Upper lobe of left lung (tissue), 6 donors: ENCODE results near the gene MDN1. TPM values are rescaled to one million over a fixed set of nuclear protein-coding genes. Genes with fewer than 3 reads are reported as not detected.

Source experiments
- ATAC-seq, 2 donors: fragments of 200-7000 bp; cut with Tn5 transposase; one replicate each; pipeline ENCODE4 v1.9.1; 2022; ENCODE audit warnings: mild to moderate bottlenecking in 2 of 2, moderate library complexity in 2 of 2; ENCODE audit not compliant: low FRiP score in 2 of 2
- DNase-seq, 2 donors: peaks; one replicate each; pipeline ENCODE4 v3.0.0-alpha.2; 2019 to 2020
- H3K27ac ChIP-seq, 4 donors: fragments of 200-600 bp; sonication (generic); one replicate each; pipeline ENCODE4 v1.5.1; 2016 to 2019
- H3K27me3 ChIP-seq, 4 donors: fragments of 200-600 bp; sonication (generic); one replicate each; pipeline ENCODE4 v1.5.1; 2017 to 2019
- H3K36me3 ChIP-seq, 4 donors: fragments of 200-600 bp; sonication (generic); one replicate each; pipeline ENCODE4 v1.5.1; 2016 to 2019
- H3K4me1 ChIP-seq, 4 donors: fragments of 200-600 bp; sonication (generic); one replicate each; pipeline ENCODE4 v1.5.1; 2018 to 2019
- H3K4me3 ChIP-seq, 4 donors: fragments of 200-600 bp; sonication (generic); one replicate each; pipeline ENCODE4 v1.5.1; 2017 to 2019; ENCODE audit warnings: mild to moderate bottlenecking in 2 of 4, moderate library complexity in 1 of 4
- H3K9me3 ChIP-seq, 4 donors: fragments of 200-600 bp; sonication (generic); one replicate each; pipeline ENCODE4 v1.5.1; 2018 to 2019
- CTCF ChIP-seq, 6 experiments: fragments of 450-650 bp in 4 of 6; fragments of 200-600 bp in 2 of 6; sonication (generic) in 2 of 6; IDR thresholded peaks; one replicate each; pipeline ENCODE4 v1.5.1; 2016 to 2019; ENCODE audit warnings: antibody characterized with exemption in 6 of 6
- EP300 ChIP-seq, 4 donors: sonication (generic); formaldehyde crosslinking; IDR thresholded peaks; one replicate each; pipeline ENCODE4 v1.5.1; 2017; ENCODE audit warnings: antibody characterized with exemption in 4 of 4, control low read depth in 2 of 4
- POLR2A ChIP-seq, 4 donors: fragments of 450-650 bp; IDR thresholded peaks; one replicate each; pipeline ENCODE4 v1.5.1; 2016 to 2017; ENCODE audit warnings: antibody characterized with exemption in 4 of 4, mild to moderate bottlenecking in 2 of 4
- POLR2AphosphoS5 ChIP-seq, 2 donors: sonication (generic); formaldehyde crosslinking; IDR thresholded peaks; one replicate each; pipeline ENCODE4 v1.5.1; 2017; ENCODE audit warnings: antibody characterized with exemption in 2 of 2
- WGBS, 2 donors: methylation state at CpG; one replicate each; pipeline ENCODE4 v1.1.5; 2017 to 2018; 5-methylcytosine and 5-hydroxymethylcytosine counted together
- total RNA-seq, 6 donors: library from RNA; depleted of rRNA in 4 of 6; stranded (reverse); fragments of >200 nt in 4 of 6; gene quantifications; one replicate each; pipeline versions ENCODE4 v1.1.0 to v1.2.1, GENCODE V29; 2016 to 2021
- donor health status: DM: no; HTN: no; CAD: no; lungs with moderate emphysema.
- donor health status: DM: no; HTN: yes; CAD: no; lungs with severe emphysema.

MDN1 gene
- total RNA-seq, 6 donors from 2014 or later = 23.4 to 44.1 (median 29.6) TPM

- no peak for ATAC-seq
Observed at GRCh38 chr6:89803271-89803670, 16.3 kb downstream of the MDN1 start.

GRCh38 chr6:89799756-89800155 lies 19.8 kb downstream of the MDN1 start:
- DNase-seq (no peak), ATAC-seq (no peak)
- no peaks in the 10 kb centered on the region for H3K9me3 ChIP-seq
- TF ChIP-seq EP300 (IDR thresholded peaks at IDR 0.05) (no peak), CTCF (IDR thresholded peaks at IDR 0.05) (no peak), POLR2A (IDR thresholded peaks at IDR 0.05) (no peak), POLR2AphosphoS5 (IDR thresholded peaks at IDR 0.05) (no peak)
- no peak overlapping the region for H3K4me3 ChIP-seq
- H3K27ac ChIP-seq = no peak overlapping the region
- H3K27me3 ChIP-seq = no peaks in the 10 kb centered on the region
- H3K36me3 ChIP-seq = peaks cover 0 to 49% (median 13%) of the 10 kb centered on the region in 4 donors
- H3K4me1 ChIP-seq = no peaks in the 10 kb centered on the region
- WGBS, 2 donors = 80 to 86% methylated on average over 2 of the region's 2 CpGs

More at GRCh38 chr6:89803271-89803670, 16.3 kb downstream of the MDN1 start:
- Histone ChIP-seq H3K4me3 (no peak overlapping the region), H3K4me1 (no peaks in the 10 kb centered on the region), H3K27me3 (no peaks in the 10 kb centered on the region), H3K27ac (no peak overlapping the region), H3K9me3 (no peaks in the 10 kb centered on the region), H3K36me3 (peaks cover 0 to 36% (median 11%) of the 10 kb centered on the region in 4 donors)
- no peak for DNase-seq
- TF ChIP-seq EP300 (IDR thresholded peaks at IDR 0.05) = no peak
- TF ChIP-seq POLR2AphosphoS5 (IDR thresholded peaks at IDR 0.05) = no peak
- TF ChIP-seq POLR2A (IDR thresholded peaks at IDR 0.05) = no peak
- TF ChIP-seq CTCF (IDR thresholded peaks at IDR 0.05) = no peak
- 96% methylated on average over 10 of the region's 10 CpGs for WGBS, 2 donors

- H3K4me3 ChIP-seq = no peak overlapping the region
- TF ChIP-seq EP300 (IDR thresholded peaks at IDR 0.05) (no peak), POLR2A (IDR thresholded peaks at IDR 0.05) (no peak), POLR2AphosphoS5 (IDR thresholded peaks at IDR 0.05) (no peak), CTCF (IDR thresholded peaks at IDR 0.05) (no peak)
- H3K36me3 ChIP-seq = peaks cover 0 to 55% (median 14%) of the 10 kb centered on the region in 4 donors
- 96 to 97% methylated on average over 8 of the region's 8 CpGs for WGBS, 2 donors
- H3K4me1 ChIP-seq = no peaks in the 10 kb centered on the region
- H3K27ac ChIP-seq = no peak overlapping the region
- DNase-seq (peak in 1 of 2 donors; percentile 25), ATAC-seq (no peak)
- H3K9me3 ChIP-seq = no peaks in the 10 kb centered on the region
- no peaks in the 10 kb centered on the region for H3K27me3 ChIP-seq
Observed at GRCh38 chr6:89799096-89799495, 20.5 kb downstream of the MDN1 start.

- ATAC-seq = peak in 1 of 2 donors; percentile 76
- 82 to 88% methylated on average over 7 of the region's 7 CpGs for WGBS, 2 donors
- peaks cover 0 to 66% (median 20%) of the 10 kb centered on the region in 4 donors for H3K36me3 ChIP-seq
Observed at GRCh38 chr6:89797317-89797716, 22.3 kb downstream of the MDN1 start.

More at GRCh38 chr6:89797317-89797716, 22.3 kb downstream of the MDN1 start:
- TF ChIP-seq EP300 (IDR thresholded peaks at IDR 0.05) = no peak
- no peak for TF ChIP-seq CTCF (IDR thresholded peaks at IDR 0.05)
- no peak for TF ChIP-seq POLR2AphosphoS5 (IDR thresholded peaks at IDR 0.05)
- no peak for TF ChIP-seq POLR2A (IDR thresholded peaks at IDR 0.05)
- no peak for DNase-seq
- no peak overlapping the region for H3K27ac ChIP-seq
- no peak overlapping the region for H3K4me3 ChIP-seq
- no peaks in the 10 kb centered on the region for H3K27me3 ChIP-seq
- H3K9me3 ChIP-seq = no peaks in the 10 kb centered on the region
- no peaks in the 10 kb centered on the region for H3K4me1 ChIP-seq
